Ecto neural progenitor cell (in vitro differentiated cells): ENCODE results near the gene CNTROB.

ENCODE experiments used
- DNase-seq: peaks from one replicate; pipeline ENCODE4 v3.0.0-alpha.2; 2018; ENCODE audit warnings: low spot score

Gene CNTROB

DNA sequence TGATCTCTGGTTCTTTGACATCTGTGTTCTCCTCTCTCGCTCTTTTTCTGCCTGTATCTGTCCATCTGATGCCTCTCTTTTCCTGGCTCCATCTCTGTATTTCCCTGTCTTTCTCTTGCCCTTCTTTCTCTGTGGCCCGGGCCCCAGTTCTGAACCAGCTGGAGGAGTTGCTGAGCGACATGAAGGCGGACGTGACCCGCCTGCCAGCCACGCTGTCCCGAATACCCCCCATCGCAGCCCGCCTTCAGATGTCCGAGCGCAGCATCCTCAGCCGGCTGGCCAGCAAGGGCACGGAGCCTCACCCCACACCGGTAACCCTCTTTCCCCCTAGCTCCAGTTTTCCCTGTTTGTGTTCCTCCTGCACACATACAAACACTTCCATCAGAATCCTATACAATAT lies 21.7 kb upstream of the CNTROB start:
- no peak for DNase-seq

- no peak for DNase-seq
Measured at GRCh38 chr17:7910711-7911110, 21.3 kb upstream of the CNTROB start.

DNA sequence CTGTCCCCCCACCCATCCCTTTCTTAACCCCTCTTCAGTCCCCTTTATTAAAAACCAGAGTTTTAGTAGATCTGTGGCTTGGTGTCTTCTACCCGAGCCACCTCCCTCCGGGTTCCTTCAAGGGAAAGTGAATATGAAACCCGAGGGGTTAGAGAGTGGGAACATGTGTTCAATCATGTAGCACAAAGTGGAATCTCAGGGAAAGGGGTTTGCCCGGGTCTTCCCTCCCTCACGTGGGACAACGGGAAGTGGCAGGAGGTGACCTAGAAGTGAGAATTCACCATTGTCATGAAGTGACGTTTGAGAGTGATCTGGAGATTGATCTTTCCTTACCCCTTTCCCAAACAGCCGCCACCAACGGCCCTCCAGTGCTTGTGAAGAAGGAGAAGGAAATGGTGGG lies 20.9 kb upstream of the CNTROB start:
- DNase-seq: no peak

GRCh38 chr17:7912927-7913524 lies 19.0 kb upstream of the CNTROB start:
- no peak for DNase-seq

GRCh38 chr17:7915179-7915610 lies 16.8 kb upstream of the CNTROB start:
- DNase-seq: no peak

GRCh38 chr17:7915611-7916384 lies 16.2 kb upstream of the CNTROB start, which contains the start of gene RNF227:
RNF227 (minus strand) TSS chr17:7916289; CDS start chr17:7916195, 94 bp downstream.
- DNase-seq: peak; percentile 95

GRCh38 chr17:7916385-7916682 lies 15.7 kb upstream of the CNTROB start:
- DNase-seq: no peak

DNA sequence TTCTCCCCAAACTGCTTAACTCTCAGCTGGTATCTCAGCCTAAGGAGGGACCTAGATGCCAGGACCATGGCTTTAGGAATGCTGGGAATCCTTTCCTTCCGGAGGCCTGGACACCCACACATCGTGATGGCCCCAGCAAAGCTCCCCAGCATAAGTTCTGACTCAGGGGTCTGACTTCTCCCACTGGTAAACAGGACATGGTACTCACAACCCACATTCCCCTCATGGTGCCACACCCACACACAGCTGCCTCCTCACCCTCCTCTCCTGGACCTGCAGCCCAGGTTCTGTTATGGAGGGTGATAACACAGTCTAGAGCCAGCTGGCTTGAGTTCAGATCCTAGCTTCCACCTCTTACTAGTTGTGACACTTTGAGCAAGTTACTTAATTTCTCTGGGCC lies 15.2 kb upstream of the CNTROB start:
- no peak for DNase-seq

GRCh38 chr17:7922269-7922844 lies 9.6 kb upstream of the CNTROB start:
- no peak for DNase-seq

DNA sequence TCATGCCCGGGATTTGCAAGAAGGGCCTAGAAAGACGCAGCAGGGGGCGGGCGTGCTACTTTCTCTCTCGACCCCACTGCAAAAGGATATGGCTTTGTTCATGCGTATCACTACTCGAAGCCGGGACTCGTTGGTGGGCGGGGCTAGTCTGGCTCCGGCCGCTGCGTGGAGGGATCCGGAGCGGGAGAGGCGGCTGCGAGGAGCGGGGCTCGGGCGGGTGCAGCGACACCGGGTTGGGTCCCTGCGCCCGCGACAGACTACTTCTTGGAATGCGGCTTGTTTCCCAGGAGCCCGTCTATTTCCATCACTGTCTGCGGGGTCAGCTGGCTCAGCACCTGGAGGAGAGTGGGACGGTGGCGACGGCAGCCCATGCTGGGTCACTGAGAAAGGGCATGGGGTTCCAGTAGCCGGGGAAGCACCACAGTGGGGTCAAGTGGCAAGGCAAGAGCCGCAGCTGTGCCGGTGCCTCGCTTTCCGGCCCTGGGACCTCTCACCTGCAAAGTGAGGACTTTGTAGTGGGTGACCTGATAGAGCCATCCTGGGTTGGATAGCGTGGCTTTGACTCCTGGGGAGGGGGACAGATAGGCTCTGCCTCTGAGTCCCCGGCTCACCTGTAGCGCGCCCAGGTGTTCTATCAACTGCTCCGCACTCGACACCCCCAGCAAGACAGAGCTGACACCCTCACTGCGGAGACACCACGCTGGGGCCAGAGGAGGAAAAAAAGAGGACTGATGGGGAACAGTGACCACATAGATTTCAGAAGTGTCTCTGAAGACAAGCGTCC lies 9.0 kb upstream of the CNTROB start:
- DNase-seq: peak; percentile 93

GRCh38 chr17:7927596-7927995 lies 4.4 kb upstream of the CNTROB start:
- DNase-seq: no peak

DNA sequence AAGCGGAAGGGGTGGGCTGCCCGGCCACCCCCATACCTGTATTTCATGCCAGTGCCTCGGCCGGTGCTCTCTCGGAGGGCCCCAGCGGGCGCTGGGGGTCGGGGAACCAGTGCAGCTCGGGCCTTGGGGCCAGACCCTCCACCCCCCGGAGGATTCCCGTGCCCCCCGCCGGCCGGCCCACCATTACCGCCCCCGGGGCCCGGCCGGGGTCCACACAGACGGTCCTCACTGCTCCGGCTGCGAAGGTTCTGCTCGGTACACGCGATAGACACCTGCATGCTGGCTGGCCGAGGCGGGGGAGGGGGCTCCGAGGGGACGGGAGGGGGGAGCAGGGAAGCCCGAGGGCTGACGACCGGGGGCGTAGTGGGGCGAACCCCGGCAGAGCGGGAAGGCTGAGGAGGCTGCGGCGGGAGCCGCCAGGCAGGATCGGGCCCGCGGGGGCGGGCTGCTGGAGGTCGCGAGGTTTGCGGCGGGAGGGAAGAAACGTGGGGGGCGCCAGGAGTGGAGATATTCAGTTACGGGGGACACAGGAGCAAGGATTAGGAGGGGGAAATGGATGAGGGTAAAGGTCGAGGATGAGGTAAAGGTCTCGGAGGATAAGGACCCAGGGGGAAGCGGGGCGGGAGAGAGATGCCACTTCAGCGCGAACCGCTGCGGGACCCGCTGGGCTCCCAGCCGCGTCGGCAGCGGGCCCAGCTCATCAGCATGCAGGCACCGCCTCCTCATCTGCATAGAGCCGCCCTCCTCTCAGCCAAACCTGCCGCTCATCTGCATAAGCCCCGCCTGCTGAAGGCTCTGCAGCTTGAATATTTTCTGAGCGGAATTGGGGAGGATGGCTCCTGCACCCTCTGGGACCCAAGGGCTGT lies 2.6 kb upstream of the CNTROB start, which contains the start of gene KCNAB3:
TSS of gene KCNAB3 (minus strand) at position 699 of the 866 bp plus-strand sequence. CDS start at position 278, 421 bp downstream.
- peak; percentile 92 for DNase-seq

- DNase-seq: no peak
Measured at GRCh38 chr17:7930841-7931631, 970 bp upstream of the CNTROB start.

DNA sequence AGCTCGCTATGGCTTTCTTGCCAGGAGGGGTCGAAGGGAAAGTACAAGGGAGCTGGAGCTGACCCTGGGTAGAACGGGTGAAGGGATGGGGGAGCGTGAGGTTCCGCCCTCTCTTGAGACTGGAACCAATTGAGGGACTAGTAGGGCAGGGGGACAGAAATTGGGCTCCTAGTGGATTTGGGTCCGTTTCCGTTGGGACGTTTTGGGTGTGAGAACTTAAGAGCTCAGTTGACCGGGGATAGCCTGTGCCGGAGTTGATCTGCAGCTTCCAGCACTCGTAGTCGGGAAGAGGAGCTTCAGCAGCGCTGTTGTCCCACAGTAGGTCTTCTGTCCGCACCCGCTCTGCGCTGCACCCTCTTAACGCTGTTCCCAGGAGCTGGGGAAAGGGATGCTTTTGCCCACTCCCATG lies 481 bp downstream of the CNTROB start:
- DNase-seq: no peak

DNA sequence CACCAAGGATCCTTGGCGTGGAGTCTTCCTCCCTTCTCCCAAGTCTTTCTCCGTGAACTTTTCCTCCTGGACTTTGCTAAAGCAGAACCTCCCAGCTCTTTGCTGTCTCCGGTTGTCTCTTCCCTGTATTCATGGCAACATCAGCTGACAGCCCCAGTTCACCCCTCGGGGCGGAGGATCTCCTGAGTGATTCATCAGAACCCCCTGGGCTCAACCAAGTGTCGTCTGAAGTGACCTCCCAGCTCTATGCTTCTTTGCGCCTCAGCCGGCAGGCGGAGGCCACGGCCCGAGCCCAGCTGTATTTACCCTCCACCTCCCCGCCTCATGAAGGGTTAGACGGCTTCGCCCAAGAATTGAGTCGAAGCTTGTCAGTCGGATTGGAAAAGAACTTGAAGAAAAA lies 943 bp downstream of the CNTROB start:
- DNase-seq: peak; percentile 77

- no peak for DNase-seq
Measured at GRCh38 chr17:7935859-7936258, 3.9 kb downstream of the CNTROB start.

- no peak for DNase-seq
Measured at GRCh38 chr17:7940034-7940433, 8.0 kb downstream of the CNTROB start.

GRCh38 chr17:7940743-7941142 lies 8.7 kb downstream of the CNTROB start:
- no peak for DNase-seq

GRCh38 chr17:7943291-7943690 lies 11.3 kb downstream of the CNTROB start:
- DNase-seq: no peak

- DNase-seq: no peak
Measured at GRCh38 chr17:7944326-7944725, 12.3 kb downstream of the CNTROB start.

- DNase-seq: no peak
Measured at GRCh38 chr17:7945651-7946050, 13.6 kb downstream of the CNTROB start.
